PC-9 (cell line): ENCODE data around the gene USP24.

ENCODE experiments used
- EZH2 ChIP-seq: fragments of 200-600 bp; sonication (generic); IDR thresholded peaks from 2 replicates; pipeline ENCODE4 v1.8.0; 2017; ENCODE audit warnings: antibody characterized with exemption, low read depth
- TF ChIP-seq, protein P1 (sequence below): fragments of 200-600 bp; sonication (generic); conservative IDR thresholded peaks from 2 replicates; pipeline ENCODE4 v1.6.1; 2017; ENCODE audit warnings: mixed run types, antibody characterized with exemption, mild to moderate bottlenecking, moderate library complexity

DNA sequence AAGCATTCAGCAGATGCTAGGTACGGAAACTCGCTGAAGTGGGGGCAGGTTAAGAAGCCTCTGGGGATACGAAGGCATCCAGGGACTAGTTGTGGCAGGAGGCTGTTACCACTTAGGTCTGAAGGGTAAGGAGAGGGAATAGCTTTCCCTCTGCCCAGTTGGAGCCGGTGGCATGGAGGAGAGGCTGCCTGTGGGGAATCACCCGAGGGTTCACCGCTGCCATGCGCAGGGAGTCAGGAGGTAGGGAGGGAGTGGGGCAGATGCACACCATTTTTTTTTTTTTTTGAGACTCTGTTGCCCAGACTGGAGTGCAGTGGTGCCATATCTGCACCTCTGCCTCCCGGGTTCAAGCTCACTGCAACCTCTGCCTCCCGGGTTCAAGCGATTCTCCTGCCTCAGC is 169.7 kb downstream of the USP24 start:
- TF ChIP-seq, protein P1, sequence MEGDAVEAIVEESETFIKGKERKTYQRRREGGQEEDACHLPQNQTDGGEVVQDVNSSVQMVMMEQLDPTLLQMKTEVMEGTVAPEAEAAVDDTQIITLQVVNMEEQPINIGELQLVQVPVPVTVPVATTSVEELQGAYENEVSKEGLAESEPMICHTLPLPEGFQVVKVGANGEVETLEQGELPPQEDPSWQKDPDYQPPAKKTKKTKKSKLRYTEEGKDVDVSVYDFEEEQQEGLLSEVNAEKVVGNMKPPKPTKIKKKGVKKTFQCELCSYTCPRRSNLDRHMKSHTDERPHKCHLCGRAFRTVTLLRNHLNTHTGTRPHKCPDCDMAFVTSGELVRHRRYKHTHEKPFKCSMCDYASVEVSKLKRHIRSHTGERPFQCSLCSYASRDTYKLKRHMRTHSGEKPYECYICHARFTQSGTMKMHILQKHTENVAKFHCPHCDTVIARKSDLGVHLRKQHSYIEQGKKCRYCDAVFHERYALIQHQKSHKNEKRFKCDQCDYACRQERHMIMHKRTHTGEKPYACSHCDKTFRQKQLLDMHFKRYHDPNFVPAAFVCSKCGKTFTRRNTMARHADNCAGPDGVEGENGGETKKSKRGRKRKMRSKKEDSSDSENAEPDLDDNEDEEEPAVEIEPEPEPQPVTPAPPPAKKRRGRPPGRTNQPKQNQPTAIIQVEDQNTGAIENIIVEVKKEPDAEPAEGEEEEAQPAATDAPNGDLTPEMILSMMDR = no peak
- TF ChIP-seq EZH2 = no peak
